Measurements from ENCODE around the gene CHST4. TPM values are rescaled to one million over a fixed set of nuclear protein-coding genes. Genes with fewer than 3 reads are reported as not detected.
A peak's percentile ranks its signal among the peaks of the same experiment; 100 is the strongest.
"Not testable (repeated sequence)": the region's sequence is repeated elsewhere in the genome, so short reads cannot be mapped to it uniquely, and the experiment has no call there.

CHST4 gene
- not detected for total RNA-seq

DNA sequence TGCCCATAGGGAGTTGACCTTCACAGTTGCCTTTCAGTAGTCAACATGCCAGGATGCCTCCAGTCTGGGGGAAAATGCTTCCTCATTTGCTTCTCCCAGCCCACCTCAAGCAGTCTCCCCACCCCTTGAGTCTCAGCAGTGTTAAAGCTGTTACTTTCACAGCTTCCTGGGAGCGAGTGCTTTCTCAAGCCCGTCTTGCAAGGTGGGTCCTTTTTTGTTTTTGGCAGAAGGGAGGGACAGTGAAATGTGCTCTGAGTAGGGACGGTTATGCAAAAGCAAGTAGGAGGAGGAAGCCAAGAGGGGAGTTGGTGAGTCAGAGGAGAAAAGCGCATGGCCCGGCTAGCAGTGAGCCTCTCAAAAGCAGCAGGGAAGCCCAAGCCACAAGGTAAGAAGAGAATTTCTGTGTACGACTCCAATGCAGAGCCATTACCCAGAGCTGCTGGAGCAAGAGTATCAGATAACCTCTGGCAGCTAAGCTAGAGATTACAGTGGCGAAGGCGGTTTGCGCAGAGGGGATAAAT lies at the start of gene CHST4:
TSS of gene CHST4 (plus strand) at position 316 of the 521 bp plus-strand sequence. CDS start 10,252 bp downstream, outside the sequence.
- DNase-seq: no peak

DNA sequence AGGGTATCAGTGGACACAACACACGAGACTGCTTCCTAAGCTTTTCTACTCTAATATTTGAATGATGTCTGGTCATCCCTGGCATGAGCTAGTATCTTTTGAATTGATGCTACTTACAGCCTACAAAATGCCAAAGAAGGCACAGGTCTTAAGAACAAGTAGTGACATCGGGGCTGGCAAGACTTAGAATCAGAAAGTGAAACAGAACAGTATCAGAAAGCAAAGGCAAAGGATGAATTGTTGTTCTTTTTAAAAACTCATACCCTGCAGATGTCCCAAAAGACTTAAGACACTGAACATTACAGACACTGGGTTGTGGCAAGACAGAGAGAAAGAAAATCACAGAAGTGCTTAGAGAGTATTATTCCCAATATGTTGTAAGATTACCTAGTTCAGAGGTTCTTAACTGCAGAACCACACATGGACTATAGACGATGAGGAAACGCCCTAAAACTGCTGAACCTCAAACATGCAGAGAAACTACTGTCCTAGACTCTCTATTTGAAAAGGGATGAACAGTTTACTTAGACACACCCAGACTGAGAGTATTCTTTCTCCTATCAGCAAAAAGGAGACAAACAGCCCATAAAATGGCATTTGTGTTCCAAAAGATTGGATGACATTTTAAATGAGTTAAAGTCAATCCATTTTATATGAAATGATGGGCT lies 49.6 kb upstream of the CHST4 start:
- DNase-seq: no peak

DNA sequence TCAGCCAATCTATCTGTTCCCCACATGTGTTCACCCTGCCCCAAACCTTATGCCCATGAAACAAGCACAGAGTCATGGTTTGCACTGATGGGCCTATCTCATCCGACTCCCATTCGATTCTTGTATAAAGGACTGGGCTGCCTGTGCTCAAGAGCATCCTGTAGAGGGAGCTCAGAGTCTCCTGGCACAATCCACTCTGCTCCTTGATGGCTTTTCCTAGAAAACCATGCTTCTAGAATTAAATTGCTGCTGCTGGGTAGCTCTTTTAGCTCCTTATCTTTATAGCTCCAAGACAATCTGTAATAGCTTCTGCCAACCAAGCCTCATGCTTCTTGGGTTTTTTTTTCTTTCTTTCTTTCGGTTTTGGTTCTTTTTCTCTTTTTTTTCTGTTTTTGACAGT lies 46.8 kb upstream of the CHST4 start:
- no peak for DNase-seq

GRCh38 chr16:71480956-71481355 lies 45.3 kb upstream of the CHST4 start:
- no peak for DNase-seq

GRCh38 chr16:71482569-71482968 lies 43.7 kb upstream of the CHST4 start:
- DNase-seq: no peak

- DNase-seq: peak; percentile 71
These were observed 42.0 kb upstream of the CHST4 start for GRCh38 chr16:71484006-71484893.

GRCh38 chr16:71489122-71489521 lies 37.1 kb upstream of the CHST4 start, which contains the start of gene ZNF19:
ZNF19 (minus strand) TSS chr16:71489324; CDS start chr16:71482114, 7,210 bp downstream.
- DNase-seq: no peak

DNA sequence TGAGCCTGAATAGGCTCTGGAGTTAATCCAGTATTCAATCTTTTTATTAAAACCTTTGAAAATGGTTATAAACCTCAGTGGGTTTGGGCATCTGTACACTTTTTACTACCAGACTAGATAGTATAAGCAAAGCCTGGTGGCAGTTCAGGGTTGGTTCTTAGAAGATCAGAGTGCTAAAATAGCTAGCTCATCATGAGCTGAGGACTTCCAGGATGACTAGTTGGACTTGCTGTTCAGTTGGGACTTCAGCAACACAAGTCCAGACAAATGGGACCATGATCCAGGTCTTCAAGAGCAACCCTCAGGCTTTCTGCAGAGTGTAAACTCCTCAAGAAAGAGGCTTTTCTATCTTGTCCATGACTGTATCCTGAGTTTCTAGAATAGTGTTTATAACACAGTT lies 35.9 kb upstream of the CHST4 start:
- no peak for DNase-seq

DNA sequence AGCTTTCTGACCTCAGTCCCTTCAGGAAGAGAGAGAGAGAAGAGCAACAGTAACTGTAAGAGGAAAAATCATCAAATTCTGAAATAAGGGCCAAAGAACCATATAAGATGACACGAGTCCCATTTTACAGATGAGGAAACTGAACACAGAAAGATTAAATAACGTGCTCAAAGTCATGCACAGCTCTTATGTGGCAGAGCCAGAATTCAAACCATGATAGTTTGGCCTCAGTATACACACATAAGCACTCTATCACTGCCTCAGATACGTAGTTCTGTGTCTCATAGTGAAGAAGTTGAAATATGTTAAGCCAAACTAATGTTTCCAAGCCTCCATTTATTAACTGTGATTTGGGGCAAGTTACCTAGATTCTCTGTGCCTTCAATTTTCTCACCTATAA lies 35.2 kb upstream of the CHST4 start:
- no peak for DNase-seq

GRCh38 chr16:71492786-71493185 lies 33.4 kb upstream of the CHST4 start:
- DNase-seq: no peak

- no peak for DNase-seq
These were observed 33.0 kb upstream of the CHST4 start for GRCh38 chr16:71493213-71493612.

GRCh38 chr16:71498031-71498430 lies 28.2 kb upstream of the CHST4 start:
- DNase-seq: no peak

DNA sequence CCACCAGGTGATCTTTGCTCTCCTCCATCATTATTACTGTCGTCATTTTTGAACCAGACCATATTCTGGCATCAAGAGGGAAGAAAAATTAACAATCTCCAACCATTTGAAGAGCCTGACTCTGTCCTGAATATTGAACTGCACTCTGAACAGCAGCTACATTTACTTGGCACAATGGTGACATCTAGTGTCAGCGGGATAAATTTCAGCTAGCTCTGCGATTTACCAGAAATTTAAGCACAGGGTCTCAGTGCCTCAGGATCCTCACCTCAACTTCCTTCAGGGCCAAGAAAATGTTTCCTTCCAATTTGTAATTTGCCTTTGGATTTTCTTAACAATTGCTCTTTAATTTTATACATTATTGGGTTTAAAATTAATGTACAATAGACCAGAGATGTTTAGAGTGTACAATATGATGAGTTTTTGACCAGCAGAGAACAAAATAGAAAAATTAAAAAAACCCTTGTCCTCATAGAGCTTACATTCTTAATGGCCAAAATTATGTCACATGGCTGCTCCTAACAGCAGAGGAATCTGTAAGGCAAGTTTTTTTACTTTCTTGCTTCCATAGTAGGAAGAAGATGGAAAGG lies 26.4 kb upstream of the CHST4 start:
- peak; percentile 43 for DNase-seq

DNA sequence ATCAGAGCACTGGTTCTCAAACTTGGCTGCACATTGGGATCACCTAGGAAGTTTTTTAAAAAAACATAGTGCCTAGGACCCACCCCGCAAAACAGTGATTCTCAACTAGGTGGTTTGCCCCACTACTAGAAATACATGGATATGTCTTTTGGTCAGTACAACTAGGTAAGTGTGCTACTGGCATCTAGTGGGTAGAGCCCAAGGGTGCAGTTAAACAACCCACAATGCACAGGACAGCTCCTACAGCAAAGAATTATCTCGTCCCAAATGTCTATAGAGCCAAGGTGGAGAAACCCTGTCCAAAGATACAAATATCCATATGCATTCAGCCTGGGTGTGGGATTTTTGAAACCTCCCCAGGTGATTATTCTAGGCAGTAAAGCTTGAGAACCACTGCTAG lies 25.3 kb upstream of the CHST4 start:
- no peak for DNase-seq

DNA sequence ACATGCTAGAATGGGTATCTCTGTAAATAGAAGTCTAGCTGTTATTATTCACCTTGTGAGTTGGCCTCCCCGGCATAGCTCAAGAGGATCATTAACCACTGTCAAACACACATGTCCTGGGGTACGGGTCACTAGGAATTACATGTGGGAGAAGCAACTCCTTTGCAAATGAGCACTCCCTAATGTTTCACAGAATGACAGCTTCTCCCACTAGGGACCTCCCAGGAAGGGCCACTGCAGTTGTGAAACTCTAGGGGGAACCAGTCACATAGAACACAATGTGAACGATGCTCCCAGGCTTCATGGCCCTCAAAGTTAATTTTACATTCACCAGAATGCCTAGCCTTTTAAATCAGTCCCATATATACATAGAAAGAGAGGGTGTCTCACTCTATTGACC lies 24.7 kb upstream of the CHST4 start:
- no peak for DNase-seq

GRCh38 chr16:71504051-71504450 lies 22.2 kb upstream of the CHST4 start:
- not testable (repeated sequence) for DNase-seq

DNA sequence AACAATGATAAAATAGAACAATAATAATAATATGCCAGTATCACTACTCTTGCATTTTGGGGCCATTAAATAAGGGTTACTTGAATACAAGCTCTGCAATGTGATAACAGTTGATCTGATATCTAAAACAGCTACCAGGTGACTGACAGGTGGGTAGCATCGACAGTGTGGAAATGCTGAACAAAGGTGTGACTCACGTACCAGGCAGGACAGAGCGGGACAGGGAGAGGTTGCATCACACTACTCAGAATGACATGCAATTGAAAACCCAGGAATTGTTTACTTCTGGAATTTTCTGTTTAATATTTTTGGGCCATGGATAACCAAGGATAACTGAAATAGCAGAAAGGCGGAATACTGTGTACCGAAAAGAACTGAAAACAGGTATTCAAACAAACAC lies 21.3 kb upstream of the CHST4 start:
- no peak for DNase-seq

GRCh38 chr16:71507061-71507460 lies 19.2 kb upstream of the CHST4 start:
- DNase-seq: no peak

DNA sequence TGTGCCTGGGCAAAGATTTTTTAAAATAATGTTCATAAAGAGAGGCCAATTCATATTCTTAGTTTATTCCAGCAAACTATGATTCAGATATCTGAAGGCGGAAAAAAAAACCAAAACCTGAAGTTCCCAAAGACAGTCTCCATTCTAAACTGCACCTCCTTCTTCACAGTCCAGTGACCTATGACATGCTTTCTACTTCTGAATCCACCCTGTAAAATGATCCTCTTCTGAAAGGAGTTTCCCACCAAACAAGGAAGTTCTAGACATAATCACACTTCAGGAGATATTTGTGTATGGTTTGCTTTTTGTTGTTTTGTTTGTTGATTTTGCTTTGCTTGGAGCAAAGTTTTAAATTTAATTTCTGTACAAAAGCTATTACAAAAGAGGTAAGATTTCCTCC lies 12.9 kb upstream of the CHST4 start:
- no peak for DNase-seq

GRCh38 chr16:71514476-71514875 lies 11.8 kb upstream of the CHST4 start:
- no peak for DNase-seq

DNA sequence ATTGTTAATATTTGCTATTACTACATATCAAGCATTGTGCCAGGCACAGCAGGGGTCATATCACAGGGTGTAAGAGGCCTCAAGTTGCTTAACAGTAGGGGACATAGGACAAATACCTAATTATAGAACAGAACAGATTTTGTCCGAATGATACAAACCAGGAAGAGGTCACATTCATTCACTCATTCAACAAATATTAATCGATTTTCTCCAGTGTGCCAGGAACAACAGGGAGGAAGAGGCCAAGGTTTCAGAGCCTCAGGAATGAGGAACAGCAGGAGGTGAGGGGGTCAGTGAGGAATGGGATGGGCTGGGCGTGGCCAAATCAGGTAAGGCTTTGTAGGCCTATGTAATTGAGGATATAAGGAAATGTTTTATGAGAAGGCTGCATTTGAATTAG lies 11.2 kb upstream of the CHST4 start:
- DNase-seq: no peak

DNA sequence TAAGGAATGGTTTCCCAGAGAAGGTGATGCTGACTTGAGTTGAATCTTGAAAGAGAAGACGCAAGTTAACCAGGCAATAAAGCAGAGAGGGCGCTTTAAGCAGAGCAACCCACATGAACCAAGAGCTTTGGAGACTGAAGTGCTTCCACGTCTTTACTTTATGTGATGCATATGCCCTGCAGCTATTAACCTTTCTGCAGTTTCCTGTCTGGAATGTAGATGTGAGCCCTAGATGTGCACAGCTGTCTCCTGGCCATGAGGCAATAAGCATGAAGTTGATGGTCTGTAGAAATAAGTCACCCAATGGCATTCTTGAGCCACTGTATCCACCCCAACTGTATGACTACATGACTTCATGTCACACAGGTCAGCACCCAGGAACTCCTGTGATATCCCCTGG lies 5.7 kb upstream of the CHST4 start:
- no peak for DNase-seq

All from effector CD4-positive, alpha-beta T cell (primary cell).